GM18861 (cell line): Measurements from ENCODE around the gene KANK2.

Experiments
- ATAC-seq: cut with Tn5 transposase; IDR thresholded peaks from one replicate; pipeline ENCODE4 v1.9.1; 2021; ENCODE audit not compliant: unreplicated experiment

The KANK2 gene

DNA sequence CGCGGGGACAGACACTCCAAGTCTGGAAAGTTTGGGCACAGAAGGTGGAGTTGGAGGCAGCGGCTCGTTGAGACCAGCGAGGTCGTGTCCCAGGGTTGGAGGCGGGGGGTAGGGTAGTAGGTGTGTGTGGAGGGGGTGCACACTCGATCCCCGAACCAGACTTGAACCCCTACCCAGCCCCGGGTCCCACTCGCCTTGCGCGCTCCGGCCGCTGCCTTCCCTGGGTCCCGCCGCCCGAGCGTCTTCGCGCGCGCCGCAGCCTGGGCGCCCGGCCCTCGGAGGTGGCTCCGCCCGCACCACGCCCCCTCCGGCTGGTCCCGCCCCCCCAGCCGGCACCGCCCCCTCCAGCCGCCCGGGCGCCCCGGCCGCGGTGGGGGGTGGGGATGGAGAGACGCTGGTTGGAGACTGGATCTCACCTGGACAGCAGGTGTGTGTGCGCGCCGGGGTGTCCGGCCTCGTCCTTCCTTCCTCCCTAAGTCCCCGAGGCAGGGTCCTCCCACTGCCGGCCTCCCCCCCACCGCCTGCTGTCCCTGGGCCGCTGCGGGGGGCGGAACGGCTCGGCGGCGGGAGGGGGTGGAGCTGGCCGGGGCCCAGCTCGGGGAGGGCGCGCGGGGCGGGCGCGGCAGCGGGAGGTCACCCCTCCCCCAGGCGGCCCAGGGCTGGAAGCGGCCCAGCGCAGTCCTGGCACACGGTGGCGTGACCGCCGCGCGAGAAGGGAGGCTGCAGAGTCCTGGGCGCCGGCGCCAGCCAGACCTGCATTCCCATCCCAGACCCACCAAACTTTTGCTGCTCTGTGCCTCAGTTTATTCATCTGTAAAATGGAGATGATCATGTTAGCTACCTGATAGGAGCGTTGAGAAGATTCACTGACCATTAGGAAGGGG is at the start of gene KANK2:
Gene KANK2 (minus strand): TSS at position 255 of the 884 bp plus-strand sequence. CDS start 3,034 bp downstream, outside the sequence.
- peak; percentile 50 for ATAC-seq

- no peak for ATAC-seq
These were observed 49.6 kb upstream of the KANK2 start for GRCh38 chr19:11246941-11247340.

DNA sequence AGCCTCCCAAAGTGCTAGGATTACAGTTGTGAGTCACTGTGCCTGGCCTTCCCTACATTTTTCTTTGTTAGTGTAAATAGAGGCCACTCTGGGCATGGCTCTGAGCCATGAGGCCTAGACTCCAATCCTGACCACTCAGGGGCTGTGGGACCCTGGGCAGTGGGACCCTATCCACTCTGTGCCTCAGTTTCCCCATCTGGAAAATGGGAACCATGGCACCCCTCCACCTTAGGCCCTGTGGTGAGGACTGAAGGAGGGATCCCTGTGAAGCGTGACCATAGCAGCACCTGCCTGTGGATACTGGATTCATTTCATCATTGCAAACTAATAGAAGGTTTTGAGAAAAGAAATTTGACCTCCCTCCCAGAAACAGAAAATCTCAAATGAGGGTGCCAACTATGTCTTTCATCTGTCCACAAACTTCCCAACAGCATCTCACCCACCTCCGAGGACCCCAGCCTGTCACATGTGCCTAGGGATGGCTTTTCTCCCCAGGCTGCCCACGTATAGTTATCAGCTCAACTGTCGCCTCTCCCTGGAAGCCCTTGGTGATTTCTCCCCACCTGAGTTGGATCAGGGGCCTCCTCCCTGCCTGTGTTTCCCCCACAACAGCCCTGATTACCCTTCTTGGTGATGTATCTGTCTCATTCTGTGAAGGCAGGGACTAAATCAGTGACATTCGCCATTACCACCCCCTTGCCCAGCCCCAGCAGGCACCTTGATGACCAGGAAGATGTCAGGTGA is 47.7 kb upstream of the KANK2 start:
- ATAC-seq = no peak

GRCh38 chr19:11243798-11244169 is 46.4 kb upstream of the KANK2 start:
- no peak for ATAC-seq

- ATAC-seq = no peak
These were observed 45.8 kb upstream of the KANK2 start for GRCh38 chr19:11242864-11243797.

DNA sequence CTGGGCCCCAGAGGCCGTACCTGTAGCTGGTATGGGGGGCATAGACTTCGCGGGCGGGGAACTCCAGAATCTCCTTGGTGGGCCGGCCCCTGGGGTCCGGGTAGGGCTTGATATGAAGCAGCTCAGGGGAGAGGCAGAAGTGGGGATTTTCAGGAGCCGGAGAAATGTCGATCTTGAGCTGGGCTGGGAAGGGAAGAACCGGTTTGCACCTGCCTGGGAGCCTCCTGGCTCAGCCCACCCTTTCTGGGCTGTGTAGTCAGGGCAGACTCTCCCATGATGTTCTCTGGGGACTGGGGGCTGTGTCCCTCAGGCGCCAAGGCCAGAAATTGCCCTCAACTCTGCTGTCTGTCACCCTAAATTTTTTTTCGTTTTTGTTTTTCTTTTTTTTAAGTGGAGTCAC is 44.7 kb upstream of the KANK2 start:
- no peak for ATAC-seq

DNA sequence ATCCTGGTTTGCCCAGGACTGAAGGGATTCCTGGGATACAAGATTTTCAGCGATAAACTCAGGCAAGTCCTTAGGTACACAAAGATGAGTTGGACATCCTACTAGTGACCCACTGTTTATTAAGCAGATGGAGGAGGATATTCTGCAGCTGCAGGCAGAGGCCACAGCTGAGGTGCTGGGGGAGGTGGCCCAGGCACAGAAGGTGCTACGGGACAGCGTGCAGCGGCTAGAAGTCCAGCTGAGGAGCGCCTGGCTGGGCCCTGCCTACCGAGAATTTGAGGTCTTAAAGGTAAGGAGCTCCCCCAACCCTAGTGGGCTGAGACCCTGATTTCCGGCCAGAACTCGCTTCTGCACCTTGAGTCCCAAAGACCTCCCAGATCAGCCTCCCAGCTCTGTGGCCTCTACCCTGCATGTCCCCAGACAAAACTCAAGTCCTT is 42.7 kb upstream of the KANK2 start:
- no peak for ATAC-seq

DNA sequence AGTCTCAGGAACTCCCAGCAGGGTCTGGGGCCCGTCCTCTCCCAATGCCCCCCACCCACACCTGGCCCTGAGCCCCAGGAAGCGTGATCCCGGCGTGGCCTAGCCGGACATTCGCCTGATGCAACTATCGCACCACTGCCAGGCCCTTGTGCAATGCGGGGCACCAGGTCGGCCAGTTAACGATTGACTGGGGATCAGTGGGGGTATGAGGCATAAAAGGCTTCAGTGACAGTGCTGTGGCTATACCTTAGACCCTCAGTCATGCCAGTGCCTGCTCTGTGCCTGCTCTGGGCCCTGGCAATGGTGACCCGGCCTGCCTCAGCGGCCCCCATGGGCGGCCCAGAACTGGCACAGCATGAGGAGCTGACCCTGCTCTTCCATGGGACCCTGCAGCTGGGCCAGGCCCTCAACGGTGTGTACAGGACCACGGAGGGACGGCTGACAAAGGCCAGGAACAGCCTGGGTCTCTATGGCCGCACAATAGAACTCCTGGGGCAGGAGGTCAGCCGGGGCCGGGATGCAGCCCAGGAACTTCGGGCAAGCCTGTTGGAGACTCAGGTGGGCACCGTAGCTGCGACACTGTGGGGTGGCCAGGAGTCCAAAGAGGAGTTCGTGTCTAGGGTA is 42.1 kb upstream of the KANK2 start, which contains the start of gene ANGPTL8:
Gene ANGPTL8 (plus strand): TSS at position 243 of the 624 bp plus-strand sequence. CDS start 19 bp downstream, at position 262.
- no peak for ATAC-seq

- no peak for ATAC-seq
These were observed 41.5 kb upstream of the KANK2 start for GRCh38 chr19:11238781-11239376.

DNA sequence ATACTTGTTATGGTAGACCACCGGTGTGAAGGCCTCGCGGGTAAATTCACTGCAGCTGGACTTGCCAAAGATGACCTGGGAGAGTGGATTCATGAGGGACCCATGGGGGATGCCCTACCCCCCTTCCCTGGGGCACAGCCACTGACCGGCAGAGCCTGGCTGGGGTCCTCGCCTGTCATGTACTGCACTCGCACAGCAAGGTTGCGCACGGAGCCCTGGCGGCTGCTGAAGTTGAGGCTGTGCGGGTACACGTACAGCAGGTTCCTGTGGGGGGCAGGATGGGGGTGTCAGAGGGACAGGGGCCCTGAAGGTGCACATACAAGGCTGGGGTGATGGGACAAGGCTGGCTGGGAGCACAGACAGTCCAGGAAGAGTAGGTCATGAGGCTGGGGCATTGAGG is 40.7 kb upstream of the KANK2 start:
- ATAC-seq = no peak

DNA sequence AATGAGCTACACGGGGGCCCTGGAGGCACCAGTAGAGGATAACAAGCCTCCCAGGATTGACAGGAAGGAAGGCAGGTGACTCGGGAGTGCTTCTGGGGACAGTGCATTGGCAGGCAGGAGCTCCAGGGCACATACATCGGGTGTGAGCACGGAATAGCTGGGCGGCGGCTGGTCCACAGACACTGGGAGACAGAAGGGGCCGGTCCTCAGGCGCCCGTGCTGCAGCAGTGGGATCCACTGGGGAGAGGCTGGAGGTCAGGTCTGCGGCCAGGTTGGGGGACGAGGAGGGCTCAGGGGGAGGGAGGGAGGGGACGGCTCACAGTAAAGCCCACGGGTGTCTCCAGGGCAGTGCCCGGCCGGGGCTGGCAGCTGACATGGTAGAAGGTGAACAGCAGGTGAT is 40.0 kb upstream of the KANK2 start:
- ATAC-seq = no peak

GRCh38 chr19:11236324-11237301 is 39.3 kb upstream of the KANK2 start:
- ATAC-seq = no peak

DNA sequence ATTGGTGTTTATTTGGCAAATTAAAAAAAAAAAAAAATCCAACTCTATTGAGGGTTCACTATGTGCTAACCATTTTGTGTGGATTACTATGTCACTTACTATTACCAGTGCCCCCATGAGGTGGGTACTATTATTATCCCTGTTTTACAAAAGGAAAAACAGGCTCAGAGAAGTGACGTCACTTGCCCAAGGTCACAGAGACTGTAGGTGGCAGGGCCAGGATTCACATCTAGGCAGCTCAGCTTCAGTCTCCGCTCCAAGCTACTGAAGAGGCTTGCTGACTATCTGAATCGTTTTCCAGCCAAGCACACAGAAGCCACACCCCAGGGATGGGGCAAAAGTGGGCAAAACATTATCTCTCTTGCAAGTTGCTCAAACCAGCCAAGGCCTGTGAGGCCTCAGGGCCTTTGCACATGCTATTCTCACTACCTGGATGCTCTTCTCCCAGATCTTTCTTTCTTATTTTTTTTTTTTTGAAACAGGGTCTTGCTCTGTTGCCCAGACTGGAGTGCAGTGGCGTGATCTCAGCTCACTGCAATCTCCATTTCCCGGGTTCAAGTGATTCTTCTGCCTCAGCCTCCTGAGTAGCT is 37.2 kb upstream of the KANK2 start:
- ATAC-seq = no peak

DNA sequence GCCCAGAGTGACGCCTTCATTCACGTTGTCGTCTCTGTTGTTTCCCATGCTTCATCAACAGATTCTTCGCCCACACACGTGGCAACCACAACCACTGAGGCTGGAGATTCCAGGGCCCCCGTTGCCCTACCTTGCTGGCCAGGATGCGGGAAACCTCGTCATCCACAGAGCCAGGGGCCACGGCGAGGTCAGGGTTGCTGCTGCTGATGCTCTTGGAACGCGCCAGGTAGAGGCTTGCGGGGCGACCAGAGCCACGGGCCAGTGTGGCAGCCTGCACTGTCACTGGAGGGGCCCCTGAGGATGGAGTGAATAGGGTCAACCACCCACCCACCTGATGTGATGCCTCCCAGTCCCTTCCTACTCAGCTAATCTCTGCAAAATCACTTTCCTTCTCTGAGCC is 35.7 kb upstream of the KANK2 start:
- ATAC-seq = no peak

DNA sequence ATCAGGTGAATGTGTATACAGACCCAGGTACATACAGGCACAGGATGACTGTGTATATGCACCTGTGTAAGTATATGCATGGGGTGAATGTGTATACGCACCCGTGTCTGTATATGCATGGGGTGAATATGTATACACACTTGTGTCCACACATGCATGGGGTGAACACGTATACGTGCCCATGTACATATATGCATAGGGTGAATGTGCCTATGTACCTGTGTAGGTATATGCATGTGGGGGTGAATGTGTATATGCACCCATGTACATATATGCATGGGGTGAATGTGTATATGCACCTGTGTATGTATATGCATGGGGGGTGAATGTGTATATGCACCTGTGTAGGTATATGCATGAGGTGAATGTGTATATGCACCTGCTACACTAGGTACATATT is 35.2 kb upstream of the KANK2 start:
- no peak for ATAC-seq

DNA sequence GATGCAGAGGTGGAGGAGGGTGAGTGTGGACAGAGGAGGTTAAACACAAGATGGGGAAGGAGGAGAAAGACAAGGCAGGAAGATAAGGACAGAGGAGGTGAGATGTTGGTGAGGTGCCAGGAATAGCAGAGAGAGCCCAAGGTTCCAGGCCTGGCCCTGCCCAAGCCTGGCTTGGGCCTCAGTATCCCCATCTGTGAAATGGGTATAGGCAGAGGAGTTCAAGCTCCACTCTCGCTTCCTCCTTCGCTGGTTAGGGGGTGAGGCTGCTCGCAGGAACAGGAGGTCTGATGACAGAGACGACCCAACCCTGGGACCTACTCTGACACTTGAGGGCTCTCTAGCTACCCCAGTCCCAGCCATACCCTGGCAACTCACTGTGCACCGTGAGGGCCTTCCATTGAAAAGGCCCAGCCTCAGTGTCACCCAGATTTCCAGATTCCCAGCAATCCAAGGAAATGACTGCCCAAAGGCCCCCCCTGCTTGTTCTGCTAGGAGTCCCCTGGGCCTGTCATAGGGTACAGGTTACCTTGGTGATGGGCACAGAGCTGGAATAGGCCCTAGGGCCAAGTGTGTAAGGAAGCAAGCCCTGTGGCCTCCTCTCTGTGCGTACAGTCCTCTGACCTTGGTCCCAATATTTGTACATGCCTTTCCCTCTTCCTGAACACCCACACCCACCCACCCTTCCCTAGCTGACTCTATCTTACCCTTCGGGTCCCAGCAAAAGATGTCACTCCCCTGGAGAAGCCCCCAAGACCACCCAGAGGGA is 33.5 kb upstream of the KANK2 start:
- no peak for ATAC-seq

- ATAC-seq = no peak
These were observed 30.0 kb upstream of the KANK2 start for GRCh38 chr19:11227195-11227886.
